ENCODE measurements around the gene KDM4F.

The KDM4F gene

DNA sequence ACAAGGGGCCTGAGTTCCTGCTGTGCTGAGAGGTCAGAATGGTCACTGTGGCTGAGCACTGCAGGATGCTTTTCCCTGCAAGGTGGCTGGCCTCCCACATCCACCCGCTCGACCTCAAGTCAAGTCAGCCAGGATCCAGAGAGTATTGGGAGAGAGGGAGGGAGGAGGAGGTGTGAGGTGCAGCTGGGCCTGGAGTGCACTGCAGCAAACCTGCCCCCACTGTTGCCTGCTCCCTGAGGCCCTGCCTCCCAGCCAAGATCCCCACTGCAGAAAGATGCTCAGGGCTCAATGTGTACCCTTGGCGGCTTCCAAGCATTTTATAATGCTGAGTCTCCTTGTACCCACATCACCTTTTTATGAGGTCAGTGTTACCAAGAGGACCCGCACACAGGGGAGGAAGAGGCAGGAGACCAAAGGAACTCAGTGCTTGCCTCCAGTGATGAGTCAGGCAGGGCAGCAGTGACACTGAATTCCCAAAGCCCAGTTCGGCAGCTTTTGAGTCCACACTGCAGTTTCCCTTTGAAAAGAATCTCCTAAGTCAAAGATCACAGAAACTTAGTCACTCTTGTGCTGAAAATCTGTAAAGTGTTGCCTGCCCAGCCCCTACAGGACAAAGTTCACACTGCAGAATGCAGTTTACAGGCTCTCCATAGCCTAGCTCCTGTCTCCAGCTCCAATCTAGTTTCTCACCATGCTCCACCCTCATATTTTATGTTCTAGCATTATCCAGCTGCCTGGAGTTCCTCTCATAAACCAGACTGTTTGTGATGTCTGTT is 43.5 kb downstream of the KDM4F start:
- DNase-seq = no peak

DNA sequence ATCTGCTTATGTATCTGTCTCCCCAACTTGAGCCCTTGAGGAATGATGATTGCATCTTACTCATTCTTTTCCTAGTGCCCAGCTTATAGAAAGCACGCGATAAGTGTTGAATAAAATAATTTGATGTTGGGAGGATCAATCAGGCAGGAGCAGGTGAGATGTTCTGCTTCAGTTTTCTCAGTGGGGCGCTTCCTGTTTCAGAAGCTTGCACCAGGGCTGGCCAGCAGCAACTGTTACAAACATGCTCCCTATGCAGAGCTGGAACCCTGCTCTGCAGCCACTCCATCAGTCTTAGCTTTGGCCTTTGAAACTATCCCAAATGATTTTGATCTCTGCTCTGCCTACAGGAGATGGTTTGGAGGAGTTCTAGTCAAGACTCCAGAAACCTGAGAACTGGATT is 44.3 kb downstream of the KDM4F start:
- DNase-seq = no peak

GRCh38 chr11:95095858-95096587 is 46.8 kb downstream of the KDM4F start:
- no peak for DNase-seq

GRCh38 chr11:95097209-95097608 is 48.0 kb downstream of the KDM4F start:
- DNase-seq = no peak

DNA sequence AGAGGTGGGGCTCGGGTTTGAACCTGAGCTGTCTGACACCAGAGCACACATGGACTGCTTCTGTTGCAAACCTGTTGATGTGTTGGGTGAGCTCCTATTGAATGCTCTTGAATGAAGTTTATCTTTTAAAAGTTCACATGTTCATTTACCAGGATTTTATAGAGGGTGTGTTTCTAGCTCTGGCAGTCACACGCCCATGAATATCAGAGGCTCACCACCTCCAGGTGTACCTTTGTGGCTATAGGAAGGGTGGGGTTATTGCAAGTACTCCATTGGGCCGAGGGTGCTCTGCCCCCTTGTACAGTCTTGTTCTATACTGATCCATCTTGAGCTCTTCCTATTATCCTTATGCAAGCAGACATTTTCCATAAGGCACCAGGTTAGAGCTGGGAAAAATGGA is 49.6 kb downstream of the KDM4F start:
- DNase-seq = no peak

DNA sequence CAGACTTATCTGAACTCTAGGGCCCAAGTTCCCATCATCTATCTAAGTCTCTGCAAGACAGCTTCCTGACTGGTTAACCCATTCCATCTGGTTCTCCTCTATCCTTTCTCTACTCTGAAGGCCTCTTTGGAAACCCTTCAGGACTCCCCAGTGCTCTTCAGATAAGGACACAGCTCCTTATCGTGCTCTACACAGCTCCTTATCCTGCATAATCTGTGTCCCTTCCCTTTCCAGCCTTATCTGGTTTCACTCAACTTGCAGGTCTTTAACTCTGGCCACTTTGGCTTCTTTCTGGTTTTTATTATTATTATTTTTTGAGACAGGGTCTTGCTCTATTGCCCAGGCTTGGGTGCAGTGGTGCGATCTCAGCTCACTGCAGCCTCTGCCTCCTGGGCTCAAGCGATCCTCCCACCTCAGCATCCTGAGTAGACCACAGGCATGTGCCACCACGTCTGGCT is 51.0 kb downstream of the KDM4F start:
- no peak for DNase-seq
